Caco-2 (cell line): ENCODE data around the gene ASIC1. TPM values are rescaled to one million over a fixed set of nuclear protein-coding genes. Genes with fewer than 3 reads are reported as not detected.

Experiments
- BruUV-seq: library from RNA; stranded (reverse); fragments of 400-500 nt; replicated peaks from 2 replicates; lab custom pipeline; 2021; lab: Mats Ljungman, UMichigan
- CTCF ChIA-PET: fragments of 300-600 bp; sonication (Branson Sonifier 250); formaldehyde crosslinking; loops from one replicate; lab custom pipeline; 2022; ENCODE audit warnings: antibody characterized with exemption; lab: Charles Lee
- POLR2A ChIA-PET: fragments of 300-600 bp; sonication (Branson Sonifier 250); formaldehyde crosslinking; loops from one replicate; lab custom pipeline; 2022; ENCODE audit warnings: antibody characterized with exemption; lab: Charles Lee
- DNase-seq, 2 experiments: peaks; one replicate each; pipeline versions ENCODE4 v3.0.0 to v3.0.0-alpha.2; 2020 to 2022
- H3K27me3 ChIP-seq: replicated peaks from 2 replicates; pipeline ENCODE4 v1.6.0; 2011; ENCODE audit warnings: low read length; ENCODE audit not compliant: control insufficient read depth, insufficient read depth
- H3K36me3 ChIP-seq: 2 replicates; pipeline ENCODE4 v1.5.1; 2011; ENCODE audit warnings: low read length; ENCODE audit not compliant: control insufficient read depth, insufficient read depth
- H3K4me1 ChIP-seq: fragments of 250-450 bp; sonication (Bioruptor Pico); 2 replicates; pipeline ENCODE4 v1.5.1; 2020; ENCODE audit warnings: mild to moderate bottlenecking
- H3K4me3 ChIP-seq: 2 replicates; pipeline ENCODE4 v1.5.1; 2011; ENCODE audit warnings: low read depth, mild to moderate bottlenecking, control low read depth, low read length
- H3K9me3 ChIP-seq: fragments of 250-450 bp; sonication (Bioruptor Pico); 2 replicates; pipeline ENCODE4 v1.5.1; 2020; ENCODE audit warnings: mild to moderate bottlenecking, moderate library complexity
- H3K27ac Mint-ChIP-seq: one replicate; pipeline ENCODE4 v1.8.0; 2022; ENCODE audit warnings: mixed read lengths; ENCODE audit not compliant: unreplicated experiment
- H3K27me3 Mint-ChIP-seq: one replicate; pipeline ENCODE4 v1.8.0; 2022; ENCODE audit warnings: mixed read lengths; ENCODE audit not compliant: insufficient read depth, unreplicated experiment
- H3K36me3 Mint-ChIP-seq: one replicate; pipeline ENCODE4 v1.8.0; 2022; ENCODE audit warnings: mild to moderate bottlenecking, mixed read lengths; ENCODE audit not compliant: insufficient read depth, unreplicated experiment
- H3K4me1 Mint-ChIP-seq: one replicate; pipeline ENCODE4 v1.8.0; 2022; ENCODE audit warnings: low read depth, mixed read lengths; ENCODE audit not compliant: unreplicated experiment
- H3K4me3 Mint-ChIP-seq: one replicate; pipeline ENCODE4 v1.8.0; 2022; ENCODE audit warnings: mild to moderate bottlenecking, moderate library complexity, mixed read lengths; ENCODE audit not compliant: unreplicated experiment
- H3K9me3 Mint-ChIP-seq: one replicate; pipeline ENCODE4 v1.8.0; 2022; ENCODE audit warnings: mixed read lengths; ENCODE audit not compliant: unreplicated experiment
- CTCF ChIP-seq, 2 experiments: fragments of 200-600 bp in 1 of 2; IDR thresholded peaks; 1 replicate in 1 of 2; 2 replicates in 1 of 2; pipeline versions ENCODE4 v1.5.1 to v1.8.0; 2011 to 2022; ENCODE audit warnings: antibody characterized with exemption in 1 of 2, control low read depth in 1 of 2, inconsistent platforms in 1 of 2, low read depth in 1 of 2, low read length in 1 of 2, mild to moderate bottlenecking in 1 of 2, moderate library complexity in 1 of 2; ENCODE audit not compliant: insufficient read depth in 1 of 2, severe bottlenecking in 1 of 2, unreplicated experiment in 1 of 2
- intact Hi-C: fragments of 100-400 bp; cut with micrococcal nuclease; formaldehyde crosslinking; loops from one replicate; pipeline ENCODE4 v1.10.0; 2022; ENCODE audit not compliant: unreplicated experiment
- total RNA-seq: library from RNA; stranded (reverse); gene quantifications from 2 replicates; pipeline ENCODE4 v1.2.3, GENCODE V29; 2022

ASIC1 gene
- total RNA-seq, 1 experiment from 2014 or later: 17.8 TPM

DNA sequence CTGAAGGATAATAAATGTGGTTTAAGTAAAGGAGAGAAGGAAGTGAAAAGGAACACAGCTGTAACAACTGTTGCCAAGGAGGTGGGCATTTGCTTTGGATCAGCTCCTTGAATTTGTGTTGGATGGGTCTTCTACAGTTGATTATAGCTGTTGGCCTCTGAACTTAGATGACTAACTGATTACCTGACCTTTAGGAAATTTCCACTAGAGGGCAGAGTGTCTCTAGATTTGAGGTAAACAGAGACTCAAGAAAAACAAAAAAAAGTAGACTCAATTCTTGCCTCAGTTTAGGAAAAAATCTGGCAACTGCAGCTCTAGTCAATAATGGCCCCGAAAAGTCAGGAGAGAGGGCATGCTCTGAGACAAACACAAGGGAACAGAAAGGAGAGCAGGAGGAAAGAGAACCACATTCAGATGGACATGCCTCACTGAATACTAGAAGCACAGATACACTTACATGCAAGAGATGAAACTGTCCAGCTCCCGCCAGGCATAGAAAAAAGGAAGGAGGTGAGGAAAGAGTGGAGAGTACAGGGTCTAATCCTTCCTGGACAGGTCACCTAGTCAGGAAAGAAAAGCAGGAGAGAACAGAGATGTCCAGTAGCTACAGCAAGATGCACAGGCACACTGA is 75.2 kb downstream of the ASIC1 start:
- intact Hi-C loops: loop anchor here (1.0 to 2.0 kb wide), 4 partner anchors 34 to 182 kb away; partner anchors contain the start of gene CERS5
- peak overlapping the region; percentile 31 for H3K27ac Mint-ChIP-seq

More for the DNA sequence above, 75.2 kb downstream of the ASIC1 start:
- Histone ChIP-seq H3K4me1 (no peaks in the 10 kb centered on the region), H3K4me3 (no peak overlapping the region), H3K36me3 (0 out of 2 replicates have a peak, but pooled peaks cover 4% of the 10 kb centered on the region), H3K9me3 (no peaks in the 10 kb centered on the region), H3K27me3 (no peaks in the 10 kb centered on the region)
- no peak overlapping the region for H3K4me3 Mint-ChIP-seq
- BruUV-seq: no TSS peak
- ChIA-PET CTCF (interaction anchor here (0.7 to 2.2 kb wide), 16 partner anchors 10 to 182 kb away, joined by 3 to 22 read pairs (median 4); partner anchors contain the start of genes CERS5 and COX14), POLR2A (interaction anchor here (0.7 to 1.7 kb wide), 3 partner anchors 21 to 48 kb away, joined by 4 to 20 read pairs (median 12); partner anchors contain the start of genes CERS5, COX14 and SMARCD1)
- TF ChIP-seq CTCF (IDR thresholded peaks at IDR 0.05; ENCODE audit: insufficient read depth in 1 of 2, low read depth in 1 of 2, low read length in 1 of 2, severe bottlenecking in 1 of 2, unreplicated experiment in 1 of 2): peak; percentile 73 to 77
- peak in 1 of 2 experiments; percentile 67 for DNase-seq
- H3K36me3 Mint-ChIP-seq: peaks cover 53% of the 10 kb centered on the region
- H3K27me3 Mint-ChIP-seq: no peaks in the 10 kb centered on the region
- no peaks in the 10 kb centered on the region for H3K4me1 Mint-ChIP-seq
- H3K9me3 Mint-ChIP-seq: no peaks in the 10 kb centered on the region

Other genes starting within 250 kb of the ASIC1 start
- gene NCKAP5L, start 229.2 kb upstream of the ASIC1 start, total RNA-seq: 17.8 and 19.5 TPM in 2 replicates
- gene BCDIN3D, start 214.5 kb upstream of the ASIC1 start, total RNA-seq: 5.7 and 6.6 TPM in 2 replicates
- gene FAIM2, start 153.7 kb upstream of the ASIC1 start, total RNA-seq: 0.07 and 0.09 TPM in 2 replicates
- not detected in 2 replicates for gene AQP2, start 106.9 kb upstream of the ASIC1 start, total RNA-seq
- gene AQP5, start 95.7 kb upstream of the ASIC1 start, total RNA-seq: not detected in 2 replicates
- gene AQP6, start 84.6 kb upstream of the ASIC1 start, total RNA-seq: not detected in 2 replicates
- gene RACGAP1, start 32.1 kb upstream of the ASIC1 start, total RNA-seq: 122 and 131 TPM in 2 replicates
- gene SMARCD1, start 27.7 kb downstream of the ASIC1 start, total RNA-seq: 142 and 158 TPM in 2 replicates
- gene GPD1, start 46.4 kb downstream of the ASIC1 start, total RNA-seq: 1.5 and 1.9 TPM in 2 replicates
- 85.0 and 86.3 TPM in 2 replicates for gene COX14, start 54.6 kb downstream of the ASIC1 start, total RNA-seq
- gene CERS5, start 109.8 kb downstream of the ASIC1 start, total RNA-seq: 61.6 and 62.6 TPM in 2 replicates
- 50.3 and 53.5 TPM in 2 replicates for gene LIMA1, start 225.9 kb downstream of the ASIC1 start, total RNA-seq